GM12801 (cell line): ENCODE data around the gene NFE2L1.

Source experiments
- CTCF ChIP-seq: IDR thresholded peaks from one replicate; pipeline ENCODE4 v1.5.1; 2011; ENCODE audit warnings: control low read depth; ENCODE audit not compliant: insufficient read length; ENCODE audit errors: extremely low read depth

The NFE2L1 gene

GRCh38 chr17:48100160-48100559 lies 52.0 kb downstream of the NFE2L1 start:
- no peak for TF ChIP-seq CTCF

DNA sequence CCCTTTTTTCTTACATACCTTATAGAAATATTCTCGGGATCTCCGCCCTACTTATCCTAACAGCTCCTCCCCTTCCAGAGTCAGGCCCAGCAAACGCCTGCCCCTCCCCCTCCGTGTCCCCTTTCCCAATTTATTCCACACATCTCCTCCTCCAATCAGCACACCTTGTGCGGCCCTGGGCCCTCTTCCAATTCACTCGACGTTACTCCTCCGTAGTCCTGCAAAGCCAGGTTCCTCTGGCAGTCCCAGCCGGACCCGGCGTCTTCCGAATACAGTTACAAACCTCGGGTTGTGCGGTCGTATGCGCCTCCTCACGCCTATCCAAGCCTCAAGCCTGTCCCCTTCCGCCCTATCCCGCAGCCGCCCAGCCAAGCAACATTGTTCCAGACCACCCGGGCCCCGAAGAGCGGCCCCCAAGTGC lies 52.4 kb downstream of the NFE2L1 start:
- no peak for TF ChIP-seq CTCF

DNA sequence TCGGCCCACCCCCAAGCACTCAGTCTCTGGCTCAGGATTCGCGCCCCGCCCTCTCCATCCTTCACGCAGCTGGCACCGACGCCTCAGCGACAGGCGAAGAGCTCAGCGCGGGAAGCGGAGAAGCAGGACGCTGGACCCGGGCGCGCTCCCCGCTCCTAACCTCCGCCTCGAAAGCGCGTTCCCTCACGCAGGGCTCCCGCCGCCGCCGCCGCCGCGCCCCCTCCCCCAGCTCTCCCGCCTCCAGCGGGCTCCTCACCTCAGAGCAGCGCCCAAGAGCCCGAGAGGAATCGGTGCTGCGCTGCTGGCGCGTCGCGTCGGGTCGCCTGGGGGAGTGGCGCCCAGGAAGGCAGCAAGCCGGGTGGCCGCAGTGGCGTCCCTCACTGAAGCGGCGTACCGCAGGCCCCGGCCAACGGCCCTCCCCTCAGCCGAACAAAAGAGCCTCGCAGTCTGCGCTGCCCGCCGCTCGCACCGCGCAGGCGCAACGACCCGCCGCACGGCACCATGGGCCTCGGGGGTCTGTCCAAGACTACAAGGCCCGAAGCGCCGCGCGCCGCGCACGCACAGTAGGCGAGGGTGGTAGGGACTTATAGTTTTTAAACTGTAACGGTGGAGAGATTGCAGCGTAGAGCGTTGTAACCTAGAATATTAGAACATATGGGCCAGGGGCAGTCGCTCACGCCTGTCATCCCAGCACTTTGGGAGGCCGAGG lies 53.0 kb downstream of the NFE2L1 start, which contains the start of gene CBX1:
TSS of gene CBX1 (minus strand) at position 467 of the 709 bp plus-strand sequence. CDS start 24,474 bp downstream, outside the sequence.
- TF ChIP-seq CTCF: no peak

- no peak for TF ChIP-seq CTCF
These were observed 54.0 kb downstream of the NFE2L1 start for GRCh38 chr17:48102043-48102750.

DNA sequence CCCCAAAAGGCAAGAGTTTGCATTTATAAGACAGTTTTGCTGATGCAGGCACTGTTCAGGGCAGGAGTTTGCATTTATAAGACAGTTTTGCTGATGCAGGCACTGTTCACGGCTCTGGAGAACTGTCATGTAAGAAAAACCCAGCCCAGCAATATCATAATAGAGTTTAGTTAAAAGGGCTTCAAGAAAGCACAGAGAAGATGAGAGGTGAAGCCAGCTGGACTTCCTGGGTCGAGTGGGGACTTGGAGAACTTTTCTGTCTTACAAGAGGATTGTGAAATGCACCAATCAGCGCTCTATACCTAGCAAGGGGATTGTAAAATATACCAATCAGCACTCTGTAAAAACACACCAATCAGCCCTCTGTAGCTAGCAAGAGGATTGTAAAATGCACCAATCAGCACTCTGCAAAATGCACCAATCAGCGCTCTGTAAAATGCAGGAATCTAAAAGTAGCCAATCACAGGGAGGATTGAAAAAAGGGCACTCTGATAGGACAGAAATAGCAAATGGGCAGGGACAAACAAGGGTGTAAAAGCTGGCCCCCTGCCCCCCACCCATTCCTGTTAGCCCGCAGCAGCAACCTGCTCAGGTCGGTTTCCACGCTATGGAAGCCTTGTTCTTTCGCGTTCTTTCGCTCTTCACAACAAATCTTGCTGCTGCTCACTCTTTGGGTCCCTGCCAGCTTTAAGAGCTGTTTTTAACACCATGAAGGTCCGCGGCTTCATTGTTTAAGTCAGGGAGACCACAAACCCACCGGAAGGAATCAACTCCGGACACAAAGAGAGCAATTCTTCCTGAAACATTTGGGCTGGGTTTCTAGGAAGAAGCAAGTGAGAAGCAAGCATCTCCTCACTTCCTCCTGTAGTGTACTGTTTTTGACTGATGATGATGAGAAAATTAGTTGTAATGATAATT lies 54.9 kb downstream of the NFE2L1 start:
- no peak for TF ChIP-seq CTCF

DNA sequence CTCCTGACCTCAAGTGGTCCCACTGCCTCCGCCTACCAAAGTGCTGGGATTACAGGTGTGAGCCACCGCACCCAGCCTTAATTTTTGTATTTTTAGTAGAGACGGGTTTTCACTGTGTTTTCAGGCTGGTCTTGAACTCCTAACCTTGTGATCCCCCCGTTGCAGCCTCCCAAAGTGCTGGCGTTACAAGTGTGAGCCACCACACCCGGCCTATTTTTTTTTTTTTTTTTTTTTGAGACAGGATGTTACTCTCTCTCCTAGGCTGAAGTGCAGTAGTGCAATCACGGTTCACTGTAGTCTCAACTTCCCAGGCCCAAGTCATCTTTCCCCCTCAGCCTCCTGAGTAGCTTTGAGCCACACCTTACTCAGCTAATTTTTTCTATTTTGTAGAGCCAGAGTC lies 56.3 kb downstream of the NFE2L1 start:
- no peak for TF ChIP-seq CTCF

- TF ChIP-seq CTCF: no peak
These were observed 58.6 kb downstream of the NFE2L1 start for GRCh38 chr17:48106802-48107136.
